ENCODE results near the gene CLDN16. TPM values are rescaled to one million over a fixed set of nuclear protein-coding genes. Genes with fewer than 3 reads are reported as not detected.

Gene CLDN16, protein sequence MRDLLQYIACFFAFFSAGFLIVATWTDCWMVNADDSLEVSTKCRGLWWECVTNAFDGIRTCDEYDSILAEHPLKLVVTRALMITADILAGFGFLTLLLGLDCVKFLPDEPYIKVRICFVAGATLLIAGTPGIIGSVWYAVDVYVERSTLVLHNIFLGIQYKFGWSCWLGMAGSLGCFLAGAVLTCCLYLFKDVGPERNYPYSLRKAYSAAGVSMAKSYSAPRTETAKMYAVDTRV
- total RNA-seq (under 0.01 and 0.33 TPM in 2 replicates), polyA plus RNA-seq (0.08 and 0.10 TPM in 2 replicates), polyA minus RNA-seq (ENCODE audit: low replicate concordance) (not detected in 2 replicates)
- 0.06 TPM in 1 of 2 replicates, not detected in the other for polyA plus RNA-seq (2012)

DNA sequence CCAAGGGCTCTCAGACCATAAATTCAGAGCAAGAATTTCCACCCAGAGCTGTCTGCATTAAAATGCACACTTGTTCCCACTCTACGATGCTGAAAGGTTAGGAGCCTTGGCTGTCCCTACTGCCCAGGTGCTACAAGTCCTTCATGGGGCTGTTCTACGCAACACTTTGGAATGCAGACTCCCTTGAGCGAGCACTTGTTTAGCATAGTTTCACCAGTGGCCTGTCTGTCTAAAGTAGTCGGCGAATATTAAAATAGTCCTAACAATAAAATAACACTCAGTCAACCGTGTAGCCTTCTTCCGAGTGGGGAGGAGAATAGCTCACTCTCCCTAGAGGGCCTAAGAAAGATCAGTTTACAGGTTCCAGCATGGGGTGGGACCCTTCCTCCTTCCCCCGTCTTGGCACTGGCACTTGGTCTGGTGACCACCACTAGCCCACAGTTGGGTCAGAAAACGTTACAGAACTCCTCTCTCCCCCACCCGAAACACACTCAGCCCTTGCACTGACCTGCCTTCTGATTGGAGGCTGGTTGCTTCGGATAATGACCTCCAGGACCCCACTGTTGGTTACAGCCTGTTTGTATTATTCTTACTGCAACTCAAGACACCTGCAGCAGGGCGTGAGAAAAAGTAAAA lies at the start of gene CLDN16:
TSS of gene CLDN16 (plus strand) at position 586 of the 636 bp plus-strand sequence. CDS start 167 bp downstream, outside the sequence.
- H3K4me3 ChIP-seq (replicated peaks in 1 of 4; ENCODE audit: control extremely low read depth in 1 of 4, insufficient read depth in 1 of 4, low read depth in 3 of 4, low read length in 4 of 4): no peak within 1 kb of the TSS
- H3K9me3 ChIP-seq (ENCODE audit: control insufficient read depth, insufficient read depth, low read depth, low read length): no peaks in the 10 kb centered on the region
- H4K20me1 ChIP-seq (ENCODE audit: control insufficient read depth, extremely low read depth, insufficient read depth, low read length): no peaks in the 10 kb centered on the region
- peak in 1 of 2 donors; percentile 32 for DNase-seq (ENCODE audit: low read depth in 2 of 2)
- no peak within 1 kb of the TSS for H3K9ac ChIP-seq (ENCODE audit: insufficient read depth, low read length)
- no peak within 1 kb of the TSS for H3K27ac ChIP-seq (ENCODE audit: insufficient read depth, low read length)
- no peaks in the 10 kb centered on the region for H3K36me3 ChIP-seq (ENCODE audit: control insufficient read depth, insufficient read depth, low read length)
- H3K27me3 ChIP-seq (ENCODE audit: control insufficient read depth, insufficient read depth, low read length): no peaks in the 10 kb centered on the region
- H3K4me2 ChIP-seq (ENCODE audit: extremely low read depth, insufficient read depth, low read length): no peak within 1 kb of the TSS
- H3K4me1 ChIP-seq (ENCODE audit: control insufficient read depth, extremely low read depth, insufficient read depth, low read length): peaks cover 4% of the 10 kb centered on the region
- no peaks in the 10 kb centered on the region for H3K79me2 ChIP-seq (ENCODE audit: control insufficient read depth, insufficient read depth, low read length)
- TF ChIP-seq EZH2 (IDR thresholded peaks at IDR 0.05; ENCODE audit: low read length, missing control alignments): no peak
- TF ChIP-seq, protein P1, sequence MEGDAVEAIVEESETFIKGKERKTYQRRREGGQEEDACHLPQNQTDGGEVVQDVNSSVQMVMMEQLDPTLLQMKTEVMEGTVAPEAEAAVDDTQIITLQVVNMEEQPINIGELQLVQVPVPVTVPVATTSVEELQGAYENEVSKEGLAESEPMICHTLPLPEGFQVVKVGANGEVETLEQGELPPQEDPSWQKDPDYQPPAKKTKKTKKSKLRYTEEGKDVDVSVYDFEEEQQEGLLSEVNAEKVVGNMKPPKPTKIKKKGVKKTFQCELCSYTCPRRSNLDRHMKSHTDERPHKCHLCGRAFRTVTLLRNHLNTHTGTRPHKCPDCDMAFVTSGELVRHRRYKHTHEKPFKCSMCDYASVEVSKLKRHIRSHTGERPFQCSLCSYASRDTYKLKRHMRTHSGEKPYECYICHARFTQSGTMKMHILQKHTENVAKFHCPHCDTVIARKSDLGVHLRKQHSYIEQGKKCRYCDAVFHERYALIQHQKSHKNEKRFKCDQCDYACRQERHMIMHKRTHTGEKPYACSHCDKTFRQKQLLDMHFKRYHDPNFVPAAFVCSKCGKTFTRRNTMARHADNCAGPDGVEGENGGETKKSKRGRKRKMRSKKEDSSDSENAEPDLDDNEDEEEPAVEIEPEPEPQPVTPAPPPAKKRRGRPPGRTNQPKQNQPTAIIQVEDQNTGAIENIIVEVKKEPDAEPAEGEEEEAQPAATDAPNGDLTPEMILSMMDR (conservative IDR thresholded peaks at IDR 0.05 in 1 of 2, IDR thresholded peaks at IDR 0.05 in 1 of 2; ENCODE audit: low read depth in 1 of 2, low read length in 2 of 2): no peak
- H2AFZ ChIP-seq (ENCODE audit: low read length): no peak within 1 kb of the TSS

DNA sequence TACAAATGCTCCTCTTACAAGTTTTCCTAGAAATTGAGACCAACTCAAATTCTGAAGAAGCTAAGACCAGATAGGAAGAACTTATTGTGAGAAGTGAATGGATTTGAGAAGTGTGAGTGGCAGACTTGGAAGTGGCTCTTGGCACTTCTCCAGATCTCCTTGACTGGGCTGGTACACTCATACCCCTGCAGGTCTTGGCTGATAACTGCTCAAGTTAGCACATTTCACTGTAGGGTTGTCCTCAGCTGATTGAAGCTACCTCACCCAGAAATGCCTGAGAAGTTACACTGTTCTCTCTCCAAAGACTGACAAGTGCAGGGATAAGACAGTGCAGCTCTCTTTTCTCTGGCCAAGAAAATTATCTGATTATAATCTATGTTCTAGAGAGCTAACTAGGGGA lies 49.2 kb upstream of the CLDN16 start:
- no peaks in the 10 kb centered on the region for H4K20me1 ChIP-seq (ENCODE audit: control insufficient read depth, extremely low read depth, insufficient read depth, low read length)
- no peak overlapping the region for H3K27ac ChIP-seq (ENCODE audit: insufficient read depth, low read length)
- H3K36me3 ChIP-seq (ENCODE audit: control insufficient read depth, insufficient read depth, low read length): no peaks in the 10 kb centered on the region
- no peaks in the 10 kb centered on the region for H3K4me1 ChIP-seq (ENCODE audit: control insufficient read depth, extremely low read depth, insufficient read depth, low read length)
- H3K27me3 ChIP-seq (ENCODE audit: control insufficient read depth, insufficient read depth, low read length): no peaks in the 10 kb centered on the region
- DNase-seq (ENCODE audit: low read depth in 2 of 2): peak in 1 of 2 donors; percentile 35
- H3K79me2 ChIP-seq (ENCODE audit: control insufficient read depth, insufficient read depth, low read length): no peaks in the 10 kb centered on the region
- no peak overlapping the region for H2AFZ ChIP-seq (ENCODE audit: low read length)
- TF ChIP-seq, protein P1 (conservative IDR thresholded peaks at IDR 0.05 in 1 of 2, IDR thresholded peaks at IDR 0.05 in 1 of 2; ENCODE audit: low read depth in 1 of 2, low read length in 2 of 2): no peak
- H3K4me3 ChIP-seq (replicated peaks in 1 of 4; ENCODE audit: control extremely low read depth in 1 of 4, insufficient read depth in 1 of 4, low read depth in 3 of 4, low read length in 4 of 4): no peak overlapping the region
- no peak overlapping the region for H3K9ac ChIP-seq (ENCODE audit: insufficient read depth, low read length)
- H3K9me3 ChIP-seq (ENCODE audit: control insufficient read depth, insufficient read depth, low read depth, low read length): no peaks in the 10 kb centered on the region
- H3K4me2 ChIP-seq (ENCODE audit: extremely low read depth, insufficient read depth, low read length): no peak overlapping the region

DNA sequence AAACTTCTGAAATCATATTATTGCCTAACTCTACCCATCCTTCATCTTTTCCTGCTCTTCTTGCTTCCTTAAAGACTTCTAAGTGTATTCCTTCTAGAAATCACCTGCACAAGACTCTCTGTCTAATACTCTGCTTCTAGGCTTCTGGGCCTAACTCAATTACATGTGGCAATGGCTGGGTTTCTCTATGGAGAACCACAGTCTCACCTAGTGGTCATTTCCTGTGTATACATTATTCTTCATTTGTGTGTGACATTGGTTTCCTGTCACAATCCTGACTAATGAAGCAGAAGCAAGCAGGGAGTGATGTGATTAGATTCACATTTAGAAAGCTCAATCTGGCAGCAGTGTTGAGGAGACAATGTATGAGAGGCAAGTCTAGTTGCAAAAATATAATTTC lies 48.8 kb upstream of the CLDN16 start:
- H3K4me1 ChIP-seq (ENCODE audit: control insufficient read depth, extremely low read depth, insufficient read depth, low read length): no peaks in the 10 kb centered on the region
- peak in 1 of 2 donors; percentile 63 for DNase-seq (ENCODE audit: low read depth in 2 of 2)
- H3K36me3 ChIP-seq (ENCODE audit: control insufficient read depth, insufficient read depth, low read length): no peaks in the 10 kb centered on the region
- H4K20me1 ChIP-seq (ENCODE audit: control insufficient read depth, extremely low read depth, insufficient read depth, low read length): no peaks in the 10 kb centered on the region
- H3K4me2 ChIP-seq (ENCODE audit: extremely low read depth, insufficient read depth, low read length): no peak overlapping the region
- no peak overlapping the region for H3K9ac ChIP-seq (ENCODE audit: insufficient read depth, low read length)
- no peaks in the 10 kb centered on the region for H3K9me3 ChIP-seq (ENCODE audit: control insufficient read depth, insufficient read depth, low read depth, low read length)
- H3K4me3 ChIP-seq (replicated peaks in 1 of 4; ENCODE audit: control extremely low read depth in 1 of 4, insufficient read depth in 1 of 4, low read depth in 3 of 4, low read length in 4 of 4): no peak overlapping the region
- no peaks in the 10 kb centered on the region for H3K27me3 ChIP-seq (ENCODE audit: control insufficient read depth, insufficient read depth, low read length)
- H3K79me2 ChIP-seq (ENCODE audit: control insufficient read depth, insufficient read depth, low read length): no peaks in the 10 kb centered on the region
- no peak overlapping the region for H2AFZ ChIP-seq (ENCODE audit: low read length)
- H3K27ac ChIP-seq (ENCODE audit: insufficient read depth, low read length): no peak overlapping the region
- no peak for TF ChIP-seq EZH2 (IDR thresholded peaks at IDR 0.05; ENCODE audit: low read length, missing control alignments)
- TF ChIP-seq, protein P1 (conservative IDR thresholded peaks at IDR 0.05 in 1 of 2, IDR thresholded peaks at IDR 0.05 in 1 of 2; ENCODE audit: low read depth in 1 of 2, low read length in 2 of 2): peak in 1 of 2 donors; percentile 3

Data from fibroblast of lung (primary cell).